ENCODE results near the gene PDLIM7.

The PDLIM7 gene

DNA sequence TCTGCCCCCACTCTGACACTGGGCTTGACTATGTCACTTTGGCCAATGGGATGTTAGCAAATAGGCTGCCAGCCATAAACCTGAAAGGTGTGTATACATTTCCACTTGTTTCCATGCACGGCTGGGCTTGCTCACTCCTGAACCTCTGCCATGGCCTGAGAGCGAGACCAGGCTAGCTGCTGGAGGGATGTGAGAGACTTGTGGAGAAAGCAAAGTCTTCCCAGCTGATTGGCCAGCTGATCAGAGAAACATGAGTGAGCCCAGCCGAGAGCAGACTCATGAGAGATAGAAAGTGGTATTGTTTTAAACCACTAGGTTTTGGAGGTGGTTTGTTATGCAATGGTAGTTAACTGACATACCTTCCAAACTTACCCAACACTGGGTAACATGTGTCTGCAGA lies 43.0 kb upstream of the PDLIM7 start:
- Histone ChIP-seq H2AFZ (ENCODE audit: low read depth) (no peak overlapping the region), H3K4me3 (IDR thresholded peaks at IDR 0.05; ENCODE audit: insufficient read depth, low read depth, low read length) (no peak overlapping the region), H3K27ac (no peak overlapping the region), H3K36me3 (ENCODE audit: insufficient read depth) (no peaks in the 10 kb centered on the region), H3K27me3 (ENCODE audit: insufficient read depth, low read depth) (no peaks in the 10 kb centered on the region), H3K4me2 (no peak overlapping the region), H3K9ac (no peak overlapping the region), H3K79me2 (ENCODE audit: insufficient read depth, low read depth) (no peaks in the 10 kb centered on the region), H4K20me1 (ENCODE audit: insufficient read depth) (no peaks in the 10 kb centered on the region), H3K4me1 (ENCODE audit: low read depth, poor library complexity, severe bottlenecking) (no peaks in the 10 kb centered on the region)
- TF ChIP-seq, protein P1, sequence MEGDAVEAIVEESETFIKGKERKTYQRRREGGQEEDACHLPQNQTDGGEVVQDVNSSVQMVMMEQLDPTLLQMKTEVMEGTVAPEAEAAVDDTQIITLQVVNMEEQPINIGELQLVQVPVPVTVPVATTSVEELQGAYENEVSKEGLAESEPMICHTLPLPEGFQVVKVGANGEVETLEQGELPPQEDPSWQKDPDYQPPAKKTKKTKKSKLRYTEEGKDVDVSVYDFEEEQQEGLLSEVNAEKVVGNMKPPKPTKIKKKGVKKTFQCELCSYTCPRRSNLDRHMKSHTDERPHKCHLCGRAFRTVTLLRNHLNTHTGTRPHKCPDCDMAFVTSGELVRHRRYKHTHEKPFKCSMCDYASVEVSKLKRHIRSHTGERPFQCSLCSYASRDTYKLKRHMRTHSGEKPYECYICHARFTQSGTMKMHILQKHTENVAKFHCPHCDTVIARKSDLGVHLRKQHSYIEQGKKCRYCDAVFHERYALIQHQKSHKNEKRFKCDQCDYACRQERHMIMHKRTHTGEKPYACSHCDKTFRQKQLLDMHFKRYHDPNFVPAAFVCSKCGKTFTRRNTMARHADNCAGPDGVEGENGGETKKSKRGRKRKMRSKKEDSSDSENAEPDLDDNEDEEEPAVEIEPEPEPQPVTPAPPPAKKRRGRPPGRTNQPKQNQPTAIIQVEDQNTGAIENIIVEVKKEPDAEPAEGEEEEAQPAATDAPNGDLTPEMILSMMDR (conservative IDR thresholded peaks at IDR 0.05; ENCODE audit: low read depth, low read length), result no peak

DNA sequence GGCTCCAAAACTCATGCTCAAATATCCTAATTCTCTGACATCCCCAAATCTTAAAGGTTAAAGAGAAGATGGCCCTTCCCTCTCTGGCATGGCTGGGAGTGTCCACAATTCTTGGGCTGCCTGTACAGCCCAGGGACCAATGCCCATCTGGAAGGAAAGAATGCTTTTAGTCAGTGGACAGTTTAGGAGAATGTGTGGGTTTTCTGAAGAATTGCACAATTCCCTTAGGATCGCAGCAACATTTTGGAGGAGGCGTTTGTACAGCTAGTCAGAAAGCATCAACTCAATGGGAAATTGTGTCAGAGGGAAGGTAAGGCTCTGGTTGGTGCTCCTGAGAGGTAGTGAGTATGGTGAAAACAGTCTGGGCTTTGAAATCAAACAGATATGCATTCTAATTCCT lies 42.0 kb upstream of the PDLIM7 start:
- no peaks in the 10 kb centered on the region for H3K79me2 ChIP-seq (ENCODE audit: insufficient read depth, low read depth)
- H3K27ac ChIP-seq, result no peak overlapping the region
- no peaks in the 10 kb centered on the region for H3K27me3 ChIP-seq (ENCODE audit: insufficient read depth, low read depth)
- no peak overlapping the region for H2AFZ ChIP-seq (ENCODE audit: low read depth)
- TF ChIP-seq, protein P1 (conservative IDR thresholded peaks at IDR 0.05; ENCODE audit: low read depth, low read length), result no peak
- no peaks in the 10 kb centered on the region for H3K36me3 ChIP-seq (ENCODE audit: insufficient read depth)
- no peak overlapping the region for H3K4me2 ChIP-seq
- H3K4me3 ChIP-seq (IDR thresholded peaks at IDR 0.05; ENCODE audit: insufficient read depth, low read depth, low read length), result no peak overlapping the region
- no peaks in the 10 kb centered on the region for H4K20me1 ChIP-seq (ENCODE audit: insufficient read depth)
- H3K4me1 ChIP-seq (ENCODE audit: low read depth, poor library complexity, severe bottlenecking), result no peaks in the 10 kb centered on the region
- no peak overlapping the region for H3K9ac ChIP-seq

DNA sequence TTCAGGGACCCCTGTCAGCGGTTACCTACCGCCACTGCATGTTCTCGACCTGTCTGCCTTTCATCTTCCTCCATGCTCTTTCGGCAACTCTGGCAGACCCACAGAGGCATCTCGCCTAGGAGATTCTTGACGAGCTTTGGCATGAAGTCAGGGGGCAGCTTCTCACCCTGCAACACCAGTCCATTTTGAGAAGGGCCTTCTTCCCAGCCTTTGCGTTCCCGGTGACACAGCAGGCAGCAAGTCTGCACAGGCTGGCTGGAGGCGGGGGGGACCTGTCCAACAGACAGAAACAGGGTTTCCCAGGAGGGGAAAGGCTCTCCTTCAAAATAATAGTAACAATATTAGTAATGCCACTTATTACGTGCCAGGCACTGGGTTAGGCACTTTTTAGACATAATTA lies 41.5 kb upstream of the PDLIM7 start:
- H2AFZ ChIP-seq (ENCODE audit: low read depth), result no peak overlapping the region
- no peak overlapping the region for H3K9ac ChIP-seq
- no peaks in the 10 kb centered on the region for H3K79me2 ChIP-seq (ENCODE audit: insufficient read depth, low read depth)
- no peaks in the 10 kb centered on the region for H3K4me1 ChIP-seq (ENCODE audit: low read depth, poor library complexity, severe bottlenecking)
- no peak overlapping the region for H3K27ac ChIP-seq
- H3K36me3 ChIP-seq (ENCODE audit: insufficient read depth), result no peaks in the 10 kb centered on the region
- H3K4me2 ChIP-seq, result no peak overlapping the region
- TF ChIP-seq, protein P1 (conservative IDR thresholded peaks at IDR 0.05; ENCODE audit: low read depth, low read length), result no peak
- H3K4me3 ChIP-seq (IDR thresholded peaks at IDR 0.05; ENCODE audit: insufficient read depth, low read depth, low read length), result no peak overlapping the region
- no peaks in the 10 kb centered on the region for H4K20me1 ChIP-seq (ENCODE audit: insufficient read depth)
- H3K27me3 ChIP-seq (ENCODE audit: insufficient read depth, low read depth), result no peaks in the 10 kb centered on the region

DNA sequence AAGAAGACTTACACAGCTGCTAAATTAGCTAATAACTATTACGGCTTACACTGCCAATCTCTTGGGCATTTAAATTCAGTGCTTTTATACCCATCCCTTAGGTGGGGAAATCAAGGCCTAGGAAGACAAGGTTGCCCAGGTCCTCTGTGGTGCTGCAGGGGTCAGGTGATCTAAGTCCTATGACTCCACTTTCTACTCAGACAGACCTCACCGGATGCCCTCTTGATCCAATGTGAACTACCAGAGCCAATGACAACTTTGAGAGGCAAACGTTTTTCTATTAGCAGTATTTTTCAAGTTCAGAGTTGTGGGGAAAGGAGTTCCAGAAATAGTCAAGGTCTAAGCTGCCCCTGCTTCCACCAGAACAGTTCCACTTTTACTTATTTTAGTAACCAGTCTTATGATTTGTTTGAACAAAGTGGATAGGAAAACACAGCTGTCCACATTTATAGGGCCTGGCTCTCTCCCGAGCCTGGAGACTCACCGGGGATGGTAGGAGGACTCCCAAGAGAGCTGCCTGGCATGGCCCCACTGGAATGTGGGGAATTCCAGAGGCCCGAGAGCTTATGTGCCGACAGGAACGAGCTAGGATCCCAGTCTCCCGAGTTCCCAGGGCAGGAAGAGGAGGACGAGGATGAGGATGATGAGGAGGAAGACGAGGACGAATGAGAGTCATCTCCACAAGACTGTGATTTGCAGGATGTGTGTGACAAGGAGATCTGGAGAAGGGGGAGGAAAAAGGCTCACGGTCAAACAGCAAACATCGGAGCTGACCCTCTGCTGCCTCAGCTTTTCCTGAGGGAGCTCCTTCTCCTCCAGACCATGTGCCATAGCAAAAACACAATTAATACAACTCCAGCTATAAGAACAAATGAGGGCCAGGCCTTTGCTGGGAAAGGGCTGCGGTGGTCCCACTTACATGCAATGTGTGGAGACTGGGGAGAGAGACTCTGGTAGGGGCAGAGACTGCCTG lies 40.3 kb upstream of the PDLIM7 start:
- no peaks in the 10 kb centered on the region for H3K79me2 ChIP-seq (ENCODE audit: insufficient read depth, low read depth)
- H2AFZ ChIP-seq (ENCODE audit: low read depth), result no peak overlapping the region
- no peak overlapping the region for H3K4me3 ChIP-seq (IDR thresholded peaks at IDR 0.05; ENCODE audit: insufficient read depth, low read depth, low read length)
- H4K20me1 ChIP-seq (ENCODE audit: insufficient read depth), result no peaks in the 10 kb centered on the region
- no peak overlapping the region for H3K9ac ChIP-seq
- H3K4me2 ChIP-seq, result no peak overlapping the region
- TF ChIP-seq, protein P1 (conservative IDR thresholded peaks at IDR 0.05; ENCODE audit: low read depth, low read length), result no peak
- no peak overlapping the region for H3K27ac ChIP-seq
- H3K36me3 ChIP-seq (ENCODE audit: insufficient read depth), result no peaks in the 10 kb centered on the region
- H3K4me1 ChIP-seq (ENCODE audit: low read depth, poor library complexity, severe bottlenecking), result no peaks in the 10 kb centered on the region
- no peaks in the 10 kb centered on the region for H3K27me3 ChIP-seq (ENCODE audit: insufficient read depth, low read depth)
